Gastrocnemius medialis (tissue), 4 donors: ENCODE data around the gene CHST11. TPM values are rescaled to one million over a fixed set of nuclear protein-coding genes. Genes with fewer than 3 reads are reported as not detected.

Source experiments
- ATAC-seq, 2 donors: fragments of 150-250 bp; one replicate each; pipeline ENCODE4 v1.9.1; 2016
- DNase-seq, 2 donors: peaks; one replicate each; pipeline ENCODE4 v3.0.0-alpha.2; 2019
- H3K27ac ChIP-seq, 4 donors: fragments of 200-600 bp; sonication (generic); 1 replicate in 1 of 4; 2 replicates in 3 of 4; pipeline ENCODE4 v1.5.1; 2016 to 2018; ENCODE audit warnings: mild to moderate bottlenecking in 2 of 4, moderate library complexity in 1 of 4
- H3K27me3 ChIP-seq, 3 donors: fragments of 200-600 bp; sonication (generic) in 2 of 3; 1 replicate in 1 of 3; 2 replicates in 2 of 3; pipeline versions ENCODE4 v1.5.1 to v1.6.0; 2016 to 2019; ENCODE audit warnings: mild to moderate bottlenecking in 1 of 3, moderate library complexity in 1 of 3
- H3K36me3 ChIP-seq, 2 donors: fragments of 200-600 bp; sonication (generic) in 1 of 2; one replicate each; pipeline ENCODE4 v1.5.1; 2017 to 2018
- H3K4me1 ChIP-seq, 2 donors: fragments of 200-600 bp; sonication (generic) in 1 of 2; one replicate each; pipeline ENCODE4 v1.5.1; 2016 to 2017; ENCODE audit warnings: mild to moderate bottlenecking in 2 of 2
- H3K4me3 ChIP-seq, 4 donors: fragments of 200-600 bp; sonication (generic) in 3 of 4; 1 replicate in 1 of 4; 2 replicates in 3 of 4; pipeline ENCODE4 v1.5.1; 2016 to 2019; ENCODE audit warnings: mild to moderate bottlenecking in 2 of 4
- H3K9me3 ChIP-seq, 3 donors: fragments of 200-600 bp; sonication (generic) in 2 of 3; 1 replicate in 1 of 3; 2 replicates in 2 of 3; pipeline ENCODE4 v1.5.1; 2016 to 2019
- CTCF ChIP-seq, 5 experiments: fragments of 450-650 bp in 3 of 5; fragments of 200-600 bp in 2 of 5; sonication (generic) in 2 of 5; IDR thresholded peaks in 4 of 5; conservative IDR thresholded peaks in 1 of 5; 1 replicate in 4 of 5; 2 replicates in 1 of 5; pipeline ENCODE4 v1.5.1; 2016 to 2019; ENCODE audit warnings: antibody characterized with exemption in 5 of 5, mild to moderate bottlenecking in 3 of 5, moderate library complexity in 3 of 5
- POLR2A ChIP-seq, 2 donors: fragments of 450-650 bp; IDR thresholded peaks; one replicate each; pipeline ENCODE4 v1.6.1; 2017; ENCODE audit warnings: antibody characterized with exemption in 2 of 2, mild to moderate bottlenecking in 2 of 2, moderate library complexity in 2 of 2
- in situ Hi-C, 4 donors: fragments of 200-750 bp; cut with MboI; loops; one replicate each; pipeline versions ENCODE4 v1.15.0 to v1.8.0; 2017; ENCODE audit warnings: low sequenced_read_pairs in 4 of 4
- intact Hi-C: fragments of 100-400 bp; cut with DNase I; formaldehyde crosslinking; loops from one replicate; pipeline ENCODE4 v1.15.1; 2023; ENCODE audit warnings: low total_unique reads
- total RNA-seq, 4 donors: library from RNA; depleted of rRNA; stranded (reverse); fragments of >200 nt; gene quantifications; one replicate each; pipeline versions ENCODE4 v1.1.0 to v1.2.3, GENCODE V29; 2016

CHST11 gene
- total RNA-seq, 4 donors from 2014 or later: 0.17 to 2.1 (median 1.4) TPM

DNA sequence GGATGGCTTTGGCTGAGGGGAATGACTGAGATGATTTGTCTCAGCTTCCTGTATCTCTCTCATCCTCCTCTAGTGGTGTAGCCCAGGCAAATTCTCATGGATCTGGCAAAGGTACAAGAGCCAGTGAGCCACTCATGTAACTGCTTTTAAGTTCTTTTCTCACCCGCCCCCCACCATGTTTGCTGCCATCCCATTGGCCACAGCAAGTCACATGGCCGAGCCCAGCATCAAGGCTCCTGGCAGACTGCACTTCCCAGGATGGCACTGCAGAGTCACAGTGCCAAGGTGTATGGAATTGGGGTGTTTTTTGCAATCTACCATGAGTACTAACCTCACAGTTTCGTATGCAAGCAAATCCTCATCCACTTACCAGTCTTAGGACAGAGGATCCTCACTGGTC is 50.9 kb downstream of the CHST11 start:
- Histone ChIP-seq H3K27ac (no peak overlapping the region), H3K9me3 (no peaks in the 10 kb centered on the region), H3K27me3 (no peaks in the 10 kb centered on the region), H3K4me3 (no peak overlapping the region), H3K4me1 (no peaks in the 10 kb centered on the region), H3K36me3 (no peaks in the 10 kb centered on the region)
- ATAC-seq: no peak
- no peak for DNase-seq
- intact Hi-C loops: no loop called here
- in situ Hi-C loops: no loop called here
- TF ChIP-seq POLR2A (IDR thresholded peaks at IDR 0.05) (no peak), CTCF (IDR thresholded peaks at IDR 0.05 in 4 of 5, conservative IDR thresholded peaks at IDR 0.05 in 1 of 5) (no peak)

DNA sequence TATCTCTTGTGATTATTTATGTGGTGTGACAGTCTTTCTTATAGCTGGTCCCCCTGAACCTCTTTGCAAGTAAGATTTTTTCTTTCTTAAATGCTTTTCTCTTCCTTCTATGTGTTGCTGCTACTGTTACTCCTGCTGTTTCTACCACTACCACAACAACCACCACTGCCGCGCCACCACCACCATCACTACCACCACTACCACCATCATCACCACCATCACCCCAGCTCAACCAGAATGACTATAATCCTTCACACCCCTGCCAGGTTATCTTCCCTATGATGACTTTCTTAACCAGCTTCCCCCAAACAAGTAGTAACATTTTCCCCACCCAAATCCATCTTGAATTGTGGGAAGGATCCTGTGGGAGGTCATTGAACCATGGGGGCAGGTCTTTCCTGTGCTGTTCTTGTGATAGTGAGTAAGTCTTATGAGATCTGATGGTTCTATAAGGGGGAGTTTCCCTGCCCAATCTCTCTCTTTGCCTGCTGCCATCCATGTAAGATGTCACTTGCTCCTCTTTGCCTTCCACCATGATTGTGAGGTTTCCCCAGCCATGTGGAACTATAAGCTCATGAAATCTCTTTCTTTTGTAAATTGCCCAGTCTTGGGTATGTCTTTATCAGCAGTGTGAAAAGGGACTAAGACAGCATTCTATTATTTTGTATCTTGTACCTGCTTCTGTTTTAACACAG is 52.2 kb downstream of the CHST11 start:
- H3K27ac ChIP-seq: no peak overlapping the region
- in situ Hi-C loops: no loop called here

GRCh38 chr12:104510145-104510872 is 53.6 kb downstream of the CHST11 start:
- DNase-seq (no peak), ATAC-seq (no peak)
- H3K36me3 ChIP-seq: no peaks in the 10 kb centered on the region
- no peak overlapping the region for H3K4me3 ChIP-seq
- no peaks in the 10 kb centered on the region for H3K9me3 ChIP-seq
- in situ Hi-C loops: no loop called here
- no peaks in the 10 kb centered on the region for H3K4me1 ChIP-seq
- H3K27ac ChIP-seq: no peak overlapping the region
- H3K27me3 ChIP-seq: no peaks in the 10 kb centered on the region
- TF ChIP-seq POLR2A (IDR thresholded peaks at IDR 0.05): no peak
- no peak for TF ChIP-seq CTCF (IDR thresholded peaks at IDR 0.05 in 4 of 5, conservative IDR thresholded peaks at IDR 0.05 in 1 of 5)
- intact Hi-C loops: no loop called here

More for the DNA sequence above, 52.2 kb downstream of the CHST11 start:
- Histone ChIP-seq H3K36me3 (no peaks in the 10 kb centered on the region), H3K4me1 (no peaks in the 10 kb centered on the region), H3K9me3 (no peaks in the 10 kb centered on the region), H3K27me3 (no peaks in the 10 kb centered on the region), H3K4me3 (no peak overlapping the region)
- no peak for ATAC-seq
- no peak for DNase-seq
- TF ChIP-seq CTCF (IDR thresholded peaks at IDR 0.05 in 4 of 5, conservative IDR thresholded peaks at IDR 0.05 in 1 of 5) (no peak), POLR2A (IDR thresholded peaks at IDR 0.05) (no peak)
- intact Hi-C loops: no loop called here

GRCh38 chr12:104510873-104511440 is 54.2 kb downstream of the CHST11 start:
- Histone ChIP-seq H3K4me1 (no peaks in the 10 kb centered on the region), H3K9me3 (no peaks in the 10 kb centered on the region), H3K4me3 (no peak overlapping the region), H3K27me3 (no peaks in the 10 kb centered on the region), H3K36me3 (no peaks in the 10 kb centered on the region), H3K27ac (no peak overlapping the region)
- DNase-seq (no peak), ATAC-seq (no peak)
- TF ChIP-seq CTCF (IDR thresholded peaks at IDR 0.05 in 4 of 5, conservative IDR thresholded peaks at IDR 0.05 in 1 of 5) (no peak), POLR2A (IDR thresholded peaks at IDR 0.05) (no peak)
- in situ Hi-C loops: no loop called here
- intact Hi-C loops: no loop called here
